ENCODE results near the gene PAQR4.

- TF ChIP-seq CTCF (IDR thresholded peaks at IDR 0.05; ENCODE audit: poor library complexity) (no peak), EZH2phosphoT487 (IDR thresholded peaks at IDR 0.05; ENCODE audit: low read depth, severe bottlenecking, unreplicated experiment) (no peak), EZH2 (IDR thresholded peaks at IDR 0.05; ENCODE audit: borderline replicate concordance) (no peak)
These were observed at the start of gene PAQR4 for GRCh38 chr16:2968738-2969544.
